DOHH2 (cell line): Measurements from ENCODE around the gene LIMS1.
"Not testable (repeated sequence)": the region's sequence is repeated elsewhere in the genome, so short reads cannot be mapped to it uniquely, and the experiment has no call there.

Experiments used
- H3F3A ChIP-seq: fragments of 200-600 bp; sonication (generic), shearing (Covaris generic); 2 replicates; pipeline ENCODE4 v1.6.0; 2016; ENCODE audit warnings: antibody characterized with exemption, mild to moderate bottlenecking; ENCODE audit not compliant: control insufficient read depth, insufficient read depth
- H3K27ac ChIP-seq: fragments of 200-600 bp; sonication (generic); 2 replicates; pipeline ENCODE4 v1.5.1; 2014; ENCODE audit warnings: low read depth, mild to moderate bottlenecking, low read length, moderate library complexity
- H3K27me3 ChIP-seq: fragments of 200-600 bp; sonication (generic); 2 replicates; pipeline ENCODE4 v1.6.1; 2014; ENCODE audit warnings: mild to moderate bottlenecking, low read length, mixed read lengths; ENCODE audit not compliant: control insufficient read depth
- H3K36me3 ChIP-seq: fragments of 200-600 bp; sonication (generic); 2 replicates; pipeline ENCODE4 v1.6.1; 2014; ENCODE audit warnings: mild to moderate bottlenecking, low read length, moderate library complexity, mixed read lengths; ENCODE audit not compliant: control insufficient read depth
- H3K4me1 ChIP-seq: fragments of 200-600 bp; sonication (generic); 2 replicates; pipeline ENCODE4 v1.6.1; 2014; ENCODE audit warnings: mild to moderate bottlenecking, low read length, mixed read lengths; ENCODE audit not compliant: control insufficient read depth
- H3K4me2 ChIP-seq: fragments of 200-600 bp; sonication (generic); 2 replicates; pipeline ENCODE4 v1.6.0; 2014; ENCODE audit warnings: mild to moderate bottlenecking, low read length, moderate library complexity
- H3K4me3 ChIP-seq: fragments of 200-600 bp; sonication (generic); 2 replicates; pipeline ENCODE4 v1.5.1; 2014; ENCODE audit warnings: mild to moderate bottlenecking, low read length, mixed read lengths
- H3K79me2 ChIP-seq: fragments of 200-600 bp; sonication (generic); 2 replicates; pipeline ENCODE4 v1.6.1; 2014; ENCODE audit warnings: mild to moderate bottlenecking, low read length, mixed read lengths; ENCODE audit not compliant: control insufficient read depth
- H3K9me2 ChIP-seq: fragments of 200-600 bp; sonication (generic); replicated peaks from 2 replicates; pipeline ENCODE4 v1.6.1; 2014; ENCODE audit warnings: mild to moderate bottlenecking, low read length, mixed read lengths; ENCODE audit not compliant: control insufficient read depth
- H3K9me3 ChIP-seq: fragments of 200-600 bp; sonication (generic); 2 replicates; pipeline ENCODE4 v1.6.1; 2014; ENCODE audit warnings: antibody characterized with exemption, low read length, mixed read lengths; ENCODE audit not compliant: control insufficient read depth, insufficient read depth
- H4K20me1 ChIP-seq: fragments of 200-600 bp; sonication (generic); 2 replicates; pipeline ENCODE4 v1.6.0; 2014; ENCODE audit warnings: low read depth, mild to moderate bottlenecking, antibody characterized with exemption, low read length, moderate library complexity; ENCODE audit not compliant: control insufficient read depth, insufficient read depth
- CTCF ChIP-seq: fragments of 200-600 bp; sonication (generic); IDR thresholded peaks from one replicate; pipeline ENCODE4 v1.5.1; 2014; ENCODE audit warnings: antibody characterized with exemption, mild to moderate bottlenecking, low read depth, low read length; ENCODE audit not compliant: poor library complexity, severe bottlenecking
- EZH2phosphoT487 ChIP-seq: fragments of 200-600 bp; sonication (generic); IDR thresholded peaks from 2 replicates; pipeline ENCODE4 v1.6.1; 2017; ENCODE audit warnings: borderline replicate concordance, mild to moderate bottlenecking, antibody characterized with exemption, low read length, moderate library complexity, mixed read lengths

Gene LIMS1

GRCh38 chr2:108525258-108525657 lies 9.0 kb upstream of the LIMS1 start:
- not testable (repeated sequence) for H3K36me3 ChIP-seq, H3F3A ChIP-seq, H3K4me1 ChIP-seq, H3K27me3 ChIP-seq, H3K4me3 ChIP-seq, H3K4me2 ChIP-seq, H4K20me1 ChIP-seq, H3K79me2 ChIP-seq, H3K9me3 ChIP-seq, H3K27ac ChIP-seq, H3K9me2 ChIP-seq

GRCh38 chr2:108531674-108532055 lies 2.6 kb upstream of the LIMS1 start:
- Histone ChIP-seq H3K27me3 (no peaks in the 10 kb centered on the region), H3K9me3 (no peaks in the 10 kb centered on the region), H3F3A (no peaks in the 10 kb centered on the region), H3K4me3 (no peak overlapping the region), H3K4me2 (no peak overlapping the region), H3K79me2 (peaks cover 29% of the 10 kb centered on the region), H3K36me3 (peaks cover 6% of the 10 kb centered on the region; the same call in 1 of the 2 replicates), H3K9me2 (no peaks in the 10 kb centered on the region), H3K4me1 (peaks cover 25% of the 10 kb centered on the region), H3K27ac (no peak overlapping the region), H4K20me1 (peaks cover 3% of the 10 kb centered on the region; the same call in 1 of the 2 replicates)
- no peak for TF ChIP-seq CTCF
- TF ChIP-seq EZH2phosphoT487 = no peak

GRCh38 chr2:108534584-108535356 lies 500 bp downstream of the LIMS1 start:
- Histone ChIP-seq H3K9me2 (no peaks in the 10 kb centered on the region), H3K36me3 (peaks cover 7% of the 10 kb centered on the region; the same call in 1 of the 2 replicates), H3K4me1 (peaks cover 26% of the 10 kb centered on the region), H3K4me3 (peak overlapping the region; percentile 89), H4K20me1 (peaks cover 6% of the 10 kb centered on the region; the same call in 1 of the 2 replicates), H3K9me3 (no peaks in the 10 kb centered on the region), H3K79me2 (peaks cover 60% of the 10 kb centered on the region), H3K27me3 (no peaks in the 10 kb centered on the region), H3K27ac (no peak overlapping the region; the same call in 1 of the 2 replicates), H3F3A (no peaks in the 10 kb centered on the region), H3K4me2 (peak overlapping the region; percentile 90)
- TF ChIP-seq EZH2phosphoT487 (no peak), CTCF (no peak)

- H4K20me1 ChIP-seq = peaks cover 6% of the 10 kb centered on the region; the same call in 1 of the 2 replicates
- H3K27me3 ChIP-seq = no peaks in the 10 kb centered on the region
- H3K9me3 ChIP-seq = no peaks in the 10 kb centered on the region
- no peaks in the 10 kb centered on the region for H3K9me2 ChIP-seq
- H3K36me3 ChIP-seq = peaks cover 7% of the 10 kb centered on the region; the same call in 1 of the 2 replicates
- H3K79me2 ChIP-seq = peaks cover 66% of the 10 kb centered on the region
- no peak overlapping the region for H3K27ac ChIP-seq
- peaks cover 26% of the 10 kb centered on the region for H3K4me1 ChIP-seq
- peak overlapping the region; percentile 89 for H3K4me3 ChIP-seq
- TF ChIP-seq CTCF (no peak), EZH2phosphoT487 (no peak)
- no peaks in the 10 kb centered on the region for H3F3A ChIP-seq
- peak overlapping the region; percentile 90 for H3K4me2 ChIP-seq
Observed at GRCh38 chr2:108535357-108535631, 1.0 kb downstream of the LIMS1 start.
